T-helper 17 cell (primary cell): Measurements from ENCODE around the gene SPATS2L. TPM values are rescaled to one million over a fixed set of nuclear protein-coding genes. Genes with fewer than 3 reads are reported as not detected.

ENCODE experiments used
- ATAC-seq: fragments of 150-1000 bp; cut with Tn5 transposase; 2 replicates; pipeline ENCODE4 v1.10.0; 2021; ENCODE audit warnings: mild to moderate bottlenecking, moderate library complexity
- DNase-seq, 3 donors: peaks; one replicate each; pipeline versions ENCODE4 v3.0.0 to v3.0.0-alpha.2; 2020 to 2021
- H3K9me3 ChIP-seq: one replicate; pipeline ENCODE4 v1.7.0; 2013; ENCODE audit warnings: low read length, mild to moderate bottlenecking; ENCODE audit not compliant: control insufficient read depth, poor library complexity, severe bottlenecking
- H3K27ac Mint-ChIP-seq: one replicate; pipeline ENCODE4 v1.8.0; 2022; ENCODE audit warnings: mild to moderate bottlenecking, moderate library complexity, mixed read lengths
- H3K27me3 Mint-ChIP-seq: one replicate; pipeline ENCODE4 v1.8.0; 2022; ENCODE audit warnings: mixed read lengths
- H3K36me3 Mint-ChIP-seq: one replicate; pipeline ENCODE4 v1.8.0; 2022; ENCODE audit warnings: low read depth, mixed read lengths
- H3K4me1 Mint-ChIP-seq: one replicate; pipeline ENCODE4 v1.8.0; 2022; ENCODE audit warnings: mild to moderate bottlenecking, mixed read lengths
- H3K4me3 Mint-ChIP-seq: one replicate; pipeline ENCODE4 v1.8.0; 2022; ENCODE audit warnings: mild to moderate bottlenecking, moderate library complexity, mixed read lengths
- total RNA-seq, 4 donors: library from RNA in 2 of 4; stranded (reverse) in 2 of 4; gene quantifications; one replicate each; pipeline ENCODE4 v1.2.3 and lab custom pipeline; 2022 to 2026

Gene SPATS2L
- total RNA-seq, 2 donors from 2014 or later = 3.1 to 7.0 TPM

- no peaks in the 10 kb centered on the region for H3K27me3 Mint-ChIP-seq
- no peak for ATAC-seq
Measured at GRCh38 chr2:200426754-200427153, 120.3 kb downstream of the SPATS2L start.

GRCh38 chr2:200428961-200429665 is 122.6 kb downstream of the SPATS2L start:
- H3K9me3 ChIP-seq = no peaks in the 10 kb centered on the region
- Mint-ChIP-seq H3K36me3 (no peaks in the 10 kb centered on the region), H3K27me3 (no peaks in the 10 kb centered on the region), H3K4me3 (no peak overlapping the region), H3K4me1 (peaks cover 4% of the 10 kb centered on the region), H3K27ac (no peak overlapping the region)
- DNase-seq = no peak
- no peak for ATAC-seq

More at GRCh38 chr2:200426754-200427153, 120.3 kb downstream of the SPATS2L start:
- no peaks in the 10 kb centered on the region for H3K9me3 ChIP-seq
- H3K27ac Mint-ChIP-seq = no peak overlapping the region
- no peak for DNase-seq
- H3K4me1 Mint-ChIP-seq = peaks cover 4% of the 10 kb centered on the region
- no peak overlapping the region for H3K4me3 Mint-ChIP-seq
- no peaks in the 10 kb centered on the region for H3K36me3 Mint-ChIP-seq

- no peak for ATAC-seq
Measured at GRCh38 chr2:200430017-200430416, 123.5 kb downstream of the SPATS2L start.

GRCh38 chr2:200431996-200432705 is 125.7 kb downstream of the SPATS2L start:
- H3K27ac Mint-ChIP-seq = no peak overlapping the region
- no peaks in the 10 kb centered on the region for H3K36me3 Mint-ChIP-seq
- no peaks in the 10 kb centered on the region for H3K27me3 Mint-ChIP-seq

More at GRCh38 chr2:200430017-200430416, 123.5 kb downstream of the SPATS2L start:
- H3K9me3 ChIP-seq = no peaks in the 10 kb centered on the region
- DNase-seq = no peak
- Mint-ChIP-seq H3K4me1 (peaks cover 4% of the 10 kb centered on the region), H3K27ac (no peak overlapping the region), H3K27me3 (no peaks in the 10 kb centered on the region), H3K4me3 (no peak overlapping the region), H3K36me3 (no peaks in the 10 kb centered on the region)

GRCh38 chr2:200435379-200435778 is 128.9 kb downstream of the SPATS2L start:
- Mint-ChIP-seq H3K4me3 (no peak overlapping the region), H3K27ac (no peak overlapping the region), H3K4me1 (no peaks in the 10 kb centered on the region), H3K27me3 (no peaks in the 10 kb centered on the region), H3K36me3 (no peaks in the 10 kb centered on the region)
- no peak for DNase-seq
- ATAC-seq = no peak
- H3K9me3 ChIP-seq = peaks cover 2% of the 10 kb centered on the region

More at GRCh38 chr2:200431996-200432705, 125.7 kb downstream of the SPATS2L start:
- Mint-ChIP-seq H3K4me1 (no peaks in the 10 kb centered on the region), H3K4me3 (no peak overlapping the region)
- H3K9me3 ChIP-seq = peaks cover 2% of the 10 kb centered on the region
- ATAC-seq = no peak
- no peak for DNase-seq

- H3K27ac Mint-ChIP-seq = no peak overlapping the region
- H3K4me1 Mint-ChIP-seq = no peaks in the 10 kb centered on the region
- no peak for DNase-seq
- H3K9me3 ChIP-seq = peaks cover 2% of the 10 kb centered on the region
- H3K36me3 Mint-ChIP-seq = no peaks in the 10 kb centered on the region
- ATAC-seq = no peak
- no peaks in the 10 kb centered on the region for H3K27me3 Mint-ChIP-seq
- H3K4me3 Mint-ChIP-seq = no peak overlapping the region
Measured at GRCh38 chr2:200438251-200438650, 131.8 kb downstream of the SPATS2L start.

- ATAC-seq = no peak
- Mint-ChIP-seq H3K4me1 (no peaks in the 10 kb centered on the region), H3K36me3 (no peaks in the 10 kb centered on the region), H3K27me3 (no peaks in the 10 kb centered on the region), H3K27ac (no peak overlapping the region), H3K4me3 (no peak overlapping the region)
- no peak for DNase-seq
- H3K9me3 ChIP-seq = peaks cover 2% of the 10 kb centered on the region
Measured at GRCh38 chr2:200438846-200439245, 132.4 kb downstream of the SPATS2L start.

- peaks cover 2% of the 10 kb centered on the region for H3K9me3 ChIP-seq
- H3K36me3 Mint-ChIP-seq = peaks cover 3% of the 10 kb centered on the region
- H3K4me3 Mint-ChIP-seq = no peak overlapping the region
- H3K27me3 Mint-ChIP-seq = no peaks in the 10 kb centered on the region
- no peak overlapping the region for H3K27ac Mint-ChIP-seq
- H3K4me1 Mint-ChIP-seq = no peaks in the 10 kb centered on the region
- no peak for ATAC-seq
- no peak for DNase-seq
Measured at GRCh38 chr2:200439981-200440380, 133.5 kb downstream of the SPATS2L start.

- no peaks in the 10 kb centered on the region for H3K4me1 Mint-ChIP-seq
- ATAC-seq (no peak), DNase-seq (no peak)
- H3K27ac Mint-ChIP-seq = no peak overlapping the region
- H3K4me3 Mint-ChIP-seq = no peak overlapping the region
- H3K9me3 ChIP-seq = no peaks in the 10 kb centered on the region
- H3K27me3 Mint-ChIP-seq = no peaks in the 10 kb centered on the region
- peaks cover 3% of the 10 kb centered on the region for H3K36me3 Mint-ChIP-seq
Measured at GRCh38 chr2:200442471-200442870, 136.0 kb downstream of the SPATS2L start.

GRCh38 chr2:200443376-200443775 is 136.9 kb downstream of the SPATS2L start:
- Mint-ChIP-seq H3K27me3 (no peaks in the 10 kb centered on the region), H3K4me1 (no peaks in the 10 kb centered on the region), H3K36me3 (peaks cover 3% of the 10 kb centered on the region), H3K4me3 (no peak overlapping the region), H3K27ac (no peak overlapping the region)
- H3K9me3 ChIP-seq = no peaks in the 10 kb centered on the region
- DNase-seq = no peak
- ATAC-seq = no peak

GRCh38 chr2:200443916-200444315 is 137.4 kb downstream of the SPATS2L start:
- ATAC-seq (no peak), DNase-seq (no peak)
- no peak overlapping the region for H3K27ac Mint-ChIP-seq
- peaks cover 5% of the 10 kb centered on the region for H3K36me3 Mint-ChIP-seq
- H3K4me1 Mint-ChIP-seq = peaks cover under 1% of the 10 kb centered on the region
- H3K4me3 Mint-ChIP-seq = no peak overlapping the region
- no peaks in the 10 kb centered on the region for H3K27me3 Mint-ChIP-seq
- no peaks in the 10 kb centered on the region for H3K9me3 ChIP-seq

GRCh38 chr2:200444530-200444929 is 138.0 kb downstream of the SPATS2L start:
- no peaks in the 10 kb centered on the region for H3K27me3 Mint-ChIP-seq
- H3K9me3 ChIP-seq = no peaks in the 10 kb centered on the region
- no peak overlapping the region for H3K4me3 Mint-ChIP-seq
- no peak overlapping the region for H3K27ac Mint-ChIP-seq
- no peak for ATAC-seq
- peaks cover 2% of the 10 kb centered on the region for H3K4me1 Mint-ChIP-seq
- peaks cover 5% of the 10 kb centered on the region for H3K36me3 Mint-ChIP-seq
- DNase-seq = no peak

- H3K27ac Mint-ChIP-seq = no peak overlapping the region
- H3K36me3 Mint-ChIP-seq = peaks cover 5% of the 10 kb centered on the region
- H3K4me3 Mint-ChIP-seq = no peak overlapping the region
- DNase-seq (no peak), ATAC-seq (no peak)
- peaks cover 2% of the 10 kb centered on the region for H3K4me1 Mint-ChIP-seq
- H3K9me3 ChIP-seq = no peaks in the 10 kb centered on the region
- no peaks in the 10 kb centered on the region for H3K27me3 Mint-ChIP-seq
Measured at GRCh38 chr2:200445284-200445683, 138.8 kb downstream of the SPATS2L start.

- Mint-ChIP-seq H3K27ac (no peak overlapping the region), H3K4me1 (peaks cover 2% of the 10 kb centered on the region), H3K27me3 (no peaks in the 10 kb centered on the region), H3K36me3 (peaks cover 7% of the 10 kb centered on the region), H3K4me3 (no peak overlapping the region)
- no peak for ATAC-seq
- H3K9me3 ChIP-seq = no peaks in the 10 kb centered on the region
- DNase-seq = no peak
Measured at GRCh38 chr2:200446612-200447011, 140.1 kb downstream of the SPATS2L start.
